HepG2 (cell line): ENCODE data around the gene METAP2. TPM values are rescaled to one million over a fixed set of nuclear protein-coding genes. Genes with fewer than 3 reads are reported as not detected.

Experiments used
- ATAC-seq: fragments of 200-7000 bp; cut with Tn5 transposase; 3 replicates; pipeline ENCODE4 v1.9.1; 2020; ENCODE audit warnings: mild to moderate bottlenecking, moderate library complexity
- BruUV-seq: library from RNA; stranded (reverse); fragments of 400-500 nt; replicated peaks from 2 replicates; lab custom pipeline; 2021; lab: Mats Ljungman, UMichigan
- CTCF ChIA-PET: fragments of 300-600 bp; formaldehyde crosslinking; extraction: SDS; loops from one replicate; lab custom pipeline; 2021; ENCODE audit warnings: low total read pairs, inconsistent platforms, low intra/inter-chr PET ratio; lab: Yijun Ruan, JAX
- POLR2A ChIA-PET: fragments of 350-600 bp; sonication (Branson Sonifier 250); formaldehyde crosslinking; loops from one replicate; lab custom pipeline; 2020; ENCODE audit warnings: antibody characterized with exemption, inconsistent platforms; lab: Yijun Ruan, JAX
- DNase-seq: peaks from one replicate; pipeline ENCODE4 v3.0.0-alpha.2; 2015; ENCODE audit warnings: low spot score
- FAIRE-seq: peaks from 3 replicates; lab custom pipeline; 2011; peaks lifted over from hg19 to GRCh38; lab: Jason Lieb, UNC
- H2AFZ ChIP-seq: one replicate; pipeline ENCODE4 v1.6.1; 2011; ENCODE audit warnings: low read length, inconsistent platforms
- H3K27ac ChIP-seq: fragments of 300-600 bp; 3 replicates; pipeline ENCODE4 v1.8.0; 2011; ENCODE audit warnings: mixed run types, mild to moderate bottlenecking, mixed read lengths, low read length, inconsistent platforms; ENCODE audit not compliant: insufficient read depth; ENCODE audit errors: extremely low read length
- H3K27me3 ChIP-seq, 2 experiments: fragments of 200-600 bp in 1 of 2; 2 replicates in 1 of 2; 3 replicates in 1 of 2; pipeline versions ENCODE4 v1.6.0 to v1.8.0; 2011; ENCODE audit warnings: low read length in 2 of 2, mild to moderate bottlenecking in 2 of 2, moderate library complexity in 2 of 2, inconsistent platforms in 1 of 2; ENCODE audit not compliant: insufficient read depth in 2 of 2, control insufficient read depth in 1 of 2
- H3K36me3 ChIP-seq, 2 experiments: fragments of 200-600 bp in 1 of 2; replicated peaks in 1 of 2; 2 replicates in 1 of 2; 3 replicates in 1 of 2; pipeline versions ENCODE4 v1.5.1 to v1.8.0; 2011; ENCODE audit warnings: low read length in 2 of 2, inconsistent platforms in 1 of 2; ENCODE audit not compliant: insufficient read depth in 2 of 2, control insufficient read depth in 1 of 2
- H3K4me1 ChIP-seq: 2 replicates; pipeline ENCODE4 v1.5.1; 2012; ENCODE audit warnings: low read length, inconsistent platforms; ENCODE audit not compliant: insufficient read depth
- H3K4me2 ChIP-seq: 2 replicates; pipeline ENCODE4 v1.6.0; 2011; ENCODE audit warnings: low read depth, low read length, inconsistent platforms
- H3K4me3 ChIP-seq, 3 experiments: fragments of 200-600 bp in 1 of 3; sonication (generic), shearing (Covaris generic) in 1 of 3; replicated peaks in 1 of 3; 2 replicates each; pipeline ENCODE4 v1.5.1; 2011 to 2016; ENCODE audit warnings: low read length in 3 of 3, inconsistent platforms in 2 of 3, low read depth in 2 of 3, mild to moderate bottlenecking in 2 of 3, control low read depth in 1 of 3, mixed read lengths in 1 of 3; ENCODE audit not compliant: insufficient read depth in 1 of 3
- H3K79me2 ChIP-seq: one replicate; pipeline ENCODE4 v1.6.1; 2011; ENCODE audit warnings: low read length, inconsistent platforms; ENCODE audit not compliant: insufficient read depth
- H3K9ac ChIP-seq: 2 replicates; pipeline ENCODE4 v1.6.0; 2011; ENCODE audit warnings: mild to moderate bottlenecking, low read depth, low read length, inconsistent platforms; ENCODE audit not compliant: insufficient read depth
- H3K9me3 ChIP-seq: 2 replicates; pipeline ENCODE4 v1.5.1; 2012; ENCODE audit warnings: mild to moderate bottlenecking, low read length
- H4K20me1 ChIP-seq: 2 replicates; pipeline ENCODE4 v1.6.0; 2011; ENCODE audit warnings: inconsistent platforms, mild to moderate bottlenecking, low read length, moderate library complexity; ENCODE audit not compliant: insufficient read depth
- HDAC2 ChIP-seq: sonication (generic); formaldehyde crosslinking; IDR thresholded peaks from 2 replicates; pipeline ENCODE4 v1.4.0; 2020; ENCODE audit warnings: missing genetic modification reagents
- IKZF5 ChIP-seq: IDR thresholded peaks from 2 replicates; pipeline ENCODE4 v1.6.1; 2018; ENCODE audit warnings: missing genetic modification reagents, mild to moderate bottlenecking, missing compliant biosample characterization
- MTF2 ChIP-seq: sonication (generic); formaldehyde crosslinking; IDR thresholded peaks from 2 replicates; pipeline ENCODE4 v1.5.0; 2020; ENCODE audit warnings: missing genetic modification reagents, borderline replicate concordance
- WIZ ChIP-seq: sonication (generic); formaldehyde crosslinking; IDR thresholded peaks from 2 replicates; pipeline ENCODE4 v1.5.1; 2020; ENCODE audit warnings: mild to moderate bottlenecking, missing genetic modification reagents
- ZMAT3 ChIP-seq: sonication (generic); formaldehyde crosslinking; conservative IDR thresholded peaks from 2 replicates; pipeline ENCODE4 v1.7.0; 2021; ENCODE audit warnings: missing genetic modification reagents
- ZNF296 ChIP-seq: sonication (generic); formaldehyde crosslinking; conservative IDR thresholded peaks from 2 replicates; pipeline ENCODE4 v1.5.0; 2020; ENCODE audit warnings: mild to moderate bottlenecking, missing genetic modification reagents
- WGBS: methylation state at CpG from one replicate; pipeline ENCODE4 v1.1.6; 2017; ENCODE audit warnings: low lambda C conversion rate; 5-methylcytosine and 5-hydroxymethylcytosine counted together
- in situ Hi-C: cut with HindIII; loops from 2 replicates; pipeline ENCODE4 v1.10.0; 2017; ENCODE audit warnings: low pct_unique_long_range_greater_than_20kb; ENCODE audit not compliant: extremely low pct_ligation_motif_present
- intact Hi-C: fragments of 100-400 bp; cut with micrococcal nuclease; formaldehyde crosslinking; loops from one replicate; pipeline ENCODE4 v1.10.0; 2022; ENCODE audit not compliant: unreplicated experiment
- polyA plus RNA-seq, 8 experiments: library from polyadenylated mRNA; depleted of rRNA in 3 of 8; stranded (reverse) in 7 of 8; unstranded in 1 of 8; fragments of >200 nt; fragmentation: Illumina TruSeq in 4 of 8; extraction: Trizol in 4 of 8; gene quantifications; 2 replicates each; pipeline versions ENCODE4 v1.2.1 to v1.2.3, GENCODE V29; 2011 to 2016; ENCODE audit warnings: low read depth in 4 of 8, missing spikeins in 1 of 8, mixed read lengths in 1 of 8; ENCODE audit not compliant: insufficient read depth in 1 of 8
- total RNA-seq, 5 experiments: library from RNA; depleted of rRNA; stranded (reverse); fragments of >200 nt; fragmentation: Illumina TruSeq; extraction: Trizol; gene quantifications; 2 replicates each; pipeline ENCODE4 v1.2.3, GENCODE V29; 2016; ENCODE audit warnings: low read depth in 1 of 5
- TF ChIP-seq, protein P1 (sequence below): IDR thresholded peaks from 2 replicates; pipeline ENCODE4 v1.6.1; 2016; ENCODE audit warnings: missing compliant biosample characterization, missing genetic modification reagents, borderline replicate concordance

Gene METAP2
- total and polyA plus RNA-seq, 2 of the 13 experiments (the other 11 are each of a cell fraction or from before 2014, with no cell fraction given) = 67.8 to 131 TPM

DNA sequence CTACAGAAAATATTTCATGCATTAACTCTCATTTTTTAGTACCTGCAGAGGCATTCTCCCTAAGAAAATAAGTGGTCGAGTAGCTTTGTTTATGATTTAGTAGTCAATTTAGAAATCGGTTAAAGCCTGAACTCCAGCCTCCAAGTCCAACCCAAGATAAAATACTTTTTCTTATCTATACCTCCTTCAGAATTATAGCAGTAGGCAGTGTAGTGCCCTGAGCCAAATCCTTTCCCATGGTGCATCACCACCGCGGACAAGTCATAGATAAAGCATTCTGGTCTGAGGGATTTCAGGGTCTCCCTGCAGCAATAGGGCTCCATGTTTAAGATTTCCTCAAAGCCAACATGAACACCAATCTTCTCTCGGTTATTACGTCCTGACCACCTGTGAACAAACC lies 46.9 kb downstream of the METAP2 start (continued):
- no peak for TF ChIP-seq ZNF296 (CRISPR knock-in tag)
- no peak for TF ChIP-seq IKZF5 (CRISPR knock-in tag)

- ATAC-seq (no peak), FAIRE-seq (no peak)
Measured at GRCh38 chr12:95522692-95523091, 48.7 kb downstream of the METAP2 start.

More at GRCh38 chr12:95522692-95523091, 48.7 kb downstream of the METAP2 start:
- Histone ChIP-seq H2AFZ (no peak overlapping the region), H3K27ac (no peak overlapping the region), H3K4me3 (no peak overlapping the region), H3K4me2 (no peak overlapping the region), H3K4me1 (no peaks in the 10 kb centered on the region), H3K27me3 (no peaks in the 10 kb centered on the region; a peak in 1 of 5 replicates), H3K79me2 (no peaks in the 10 kb centered on the region), H4K20me1 (no peaks in the 10 kb centered on the region), H3K9me3 (no peaks in the 10 kb centered on the region), H3K36me3 (no peaks in the 10 kb centered on the region), H3K9ac (no peak overlapping the region)
- POLR2A ChIA-PET = no interaction called here
- BruUV-seq = no TSS peak
- no peak for TF ChIP-seq HDAC2 (CRISPR knock-in tag)
- TF ChIP-seq ZMAT3 (CRISPR knock-in tag) = no peak
- TF ChIP-seq, protein P1, sequence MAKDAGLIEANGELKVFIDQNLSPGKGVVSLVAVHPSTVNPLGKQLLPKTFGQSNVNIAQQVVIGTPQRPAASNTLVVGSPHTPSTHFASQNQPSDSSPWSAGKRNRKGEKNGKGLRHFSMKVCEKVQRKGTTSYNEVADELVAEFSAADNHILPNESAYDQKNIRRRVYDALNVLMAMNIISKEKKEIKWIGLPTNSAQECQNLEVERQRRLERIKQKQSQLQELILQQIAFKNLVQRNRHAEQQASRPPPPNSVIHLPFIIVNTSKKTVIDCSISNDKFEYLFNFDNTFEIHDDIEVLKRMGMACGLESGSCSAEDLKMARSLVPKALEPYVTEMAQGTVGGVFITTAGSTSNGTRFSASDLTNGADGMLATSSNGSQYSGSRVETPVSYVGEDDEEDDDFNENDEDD (CRISPR knock-in tag) = no peak
- TF ChIP-seq WIZ (CRISPR knock-in tag) = no peak
- TF ChIP-seq MTF2 = no peak
- intact Hi-C loops = no loop called here
- in situ Hi-C loops = loop anchor here (10.0 kb wide), 1 partner anchor 168 kb away; no protein-coding TSS in a partner anchor
- WGBS = 63% methylated on average over 8 of the region's 8 CpGs
- no peak for DNase-seq
- CTCF ChIA-PET = no interaction called here
